Suppressor macrophage treated with lipopolysaccharide for 1 hour (primary cell): ENCODE measurements around the gene KCNB1.
"Not testable (repeated sequence)": the region's sequence is repeated elsewhere in the genome, so short reads cannot be mapped to it uniquely, and the experiment has no call there.

Experiments used
- DNase-seq, 3 donors: peaks; one replicate each; pipeline ENCODE4 v3.0.0-alpha.2; 2020 to 2022

KCNB1 gene

GRCh38 chr20:49318091-49318429 lies 164.4 kb downstream of the KCNB1 start:
- no peak for DNase-seq

GRCh38 chr20:49316704-49317103 lies 165.8 kb downstream of the KCNB1 start:
- no peak for DNase-seq

GRCh38 chr20:49315580-49315979 lies 166.9 kb downstream of the KCNB1 start:
- DNase-seq = no peak

- not testable (repeated sequence) for DNase-seq
These were observed 168.4 kb downstream of the KCNB1 start for GRCh38 chr20:49314052-49314451.
